Measurements from ENCODE around the gene TBC1D9.

Gene TBC1D9

GRCh38 chr4:140617499-140618248, 138.5 kb downstream of the TBC1D9 start:
- Histone ChIP-seq H3K27me3 (ENCODE audit: control insufficient read depth, insufficient read depth, low read length) (no peaks in the 10 kb centered on the region), H3K36me3 (ENCODE audit: control insufficient read depth, insufficient read depth, low read length) (no peaks in the 10 kb centered on the region), H3K9ac (ENCODE audit: low read depth, low read length) (no peak overlapping the region), H3K4me1 (ENCODE audit: control insufficient read depth, insufficient read depth, low read length) (peaks cover 14% of the 10 kb centered on the region), H3K4me3 (ENCODE audit: low read depth, low read length) (no peak overlapping the region), H3K9me3 (ENCODE audit: control insufficient read depth, insufficient read depth, low read length) (no peaks in the 10 kb centered on the region)

- Histone ChIP-seq H3K4me3 (ENCODE audit: low read depth, low read length) (no peak overlapping the region), H3K9me3 (ENCODE audit: control insufficient read depth, insufficient read depth, low read length) (no peaks in the 10 kb centered on the region), H3K36me3 (ENCODE audit: control insufficient read depth, insufficient read depth, low read length) (no peaks in the 10 kb centered on the region), H3K27me3 (ENCODE audit: control insufficient read depth, insufficient read depth, low read length) (no peaks in the 10 kb centered on the region), H3K4me1 (ENCODE audit: control insufficient read depth, insufficient read depth, low read length) (peaks cover 14% of the 10 kb centered on the region), H3K9ac (ENCODE audit: low read depth, low read length) (no peak overlapping the region)
Measured at GRCh38 chr4:140615451-140615850, 140.7 kb downstream of the TBC1D9 start.

GRCh38 chr4:140612357-140612756, 143.8 kb downstream of the TBC1D9 start:
- Histone ChIP-seq H3K4me1 (ENCODE audit: control insufficient read depth, insufficient read depth, low read length) (peaks cover 4% of the 10 kb centered on the region), H3K9me3 (ENCODE audit: control insufficient read depth, insufficient read depth, low read length) (no peaks in the 10 kb centered on the region), H3K36me3 (ENCODE audit: control insufficient read depth, insufficient read depth, low read length) (no peaks in the 10 kb centered on the region), H3K4me3 (ENCODE audit: low read depth, low read length) (no peak overlapping the region), H3K9ac (ENCODE audit: low read depth, low read length) (no peak overlapping the region), H3K27me3 (ENCODE audit: control insufficient read depth, insufficient read depth, low read length) (no peaks in the 10 kb centered on the region)

- Histone ChIP-seq H3K9ac (ENCODE audit: low read depth, low read length) (no peak overlapping the region), H3K4me1 (ENCODE audit: control insufficient read depth, insufficient read depth, low read length) (no peaks in the 10 kb centered on the region), H3K4me3 (ENCODE audit: low read depth, low read length) (no peak overlapping the region), H3K36me3 (ENCODE audit: control insufficient read depth, insufficient read depth, low read length) (no peaks in the 10 kb centered on the region), H3K27me3 (ENCODE audit: control insufficient read depth, insufficient read depth, low read length) (no peaks in the 10 kb centered on the region), H3K9me3 (ENCODE audit: control insufficient read depth, insufficient read depth, low read length) (no peaks in the 10 kb centered on the region)
Measured at GRCh38 chr4:140611854-140612253, 144.3 kb downstream of the TBC1D9 start.

GRCh38 chr4:140609548-140610425, 146.4 kb downstream of the TBC1D9 start:
- H3K9ac ChIP-seq (ENCODE audit: low read depth, low read length), result no peak overlapping the region
- no peaks in the 10 kb centered on the region for H3K9me3 ChIP-seq (ENCODE audit: control insufficient read depth, insufficient read depth, low read length)
- H3K27me3 ChIP-seq (ENCODE audit: control insufficient read depth, insufficient read depth, low read length), result no peaks in the 10 kb centered on the region
- no peaks in the 10 kb centered on the region for H3K36me3 ChIP-seq (ENCODE audit: control insufficient read depth, insufficient read depth, low read length)
- no peak overlapping the region for H3K4me3 ChIP-seq (ENCODE audit: low read depth, low read length)
- no peaks in the 10 kb centered on the region for H3K4me1 ChIP-seq (ENCODE audit: control insufficient read depth, insufficient read depth, low read length)

- Histone ChIP-seq H3K4me1 (ENCODE audit: control insufficient read depth, insufficient read depth, low read length) (no peaks in the 10 kb centered on the region), H3K9ac (ENCODE audit: low read depth, low read length) (no peak overlapping the region), H3K9me3 (ENCODE audit: control insufficient read depth, insufficient read depth, low read length) (no peaks in the 10 kb centered on the region), H3K36me3 (ENCODE audit: control insufficient read depth, insufficient read depth, low read length) (no peaks in the 10 kb centered on the region), H3K4me3 (ENCODE audit: low read depth, low read length) (no peak overlapping the region), H3K27me3 (ENCODE audit: control insufficient read depth, insufficient read depth, low read length) (no peaks in the 10 kb centered on the region)
Measured at GRCh38 chr4:140607852-140608251, 148.3 kb downstream of the TBC1D9 start.

GRCh38 chr4:140604544-140604943, 151.6 kb downstream of the TBC1D9 start:
- Histone ChIP-seq H3K4me1 (ENCODE audit: control insufficient read depth, insufficient read depth, low read length) (no peaks in the 10 kb centered on the region), H3K9ac (ENCODE audit: low read depth, low read length) (no peak overlapping the region), H3K9me3 (ENCODE audit: control insufficient read depth, insufficient read depth, low read length) (no peaks in the 10 kb centered on the region), H3K27me3 (ENCODE audit: control insufficient read depth, insufficient read depth, low read length) (no peaks in the 10 kb centered on the region), H3K4me3 (ENCODE audit: low read depth, low read length) (no peak overlapping the region), H3K36me3 (ENCODE audit: control insufficient read depth, insufficient read depth, low read length) (no peaks in the 10 kb centered on the region)

- Histone ChIP-seq H3K27me3 (ENCODE audit: control insufficient read depth, insufficient read depth, low read length) (no peaks in the 10 kb centered on the region), H3K4me3 (ENCODE audit: low read depth, low read length) (no peak overlapping the region), H3K4me1 (ENCODE audit: control insufficient read depth, insufficient read depth, low read length) (no peaks in the 10 kb centered on the region), H3K36me3 (ENCODE audit: control insufficient read depth, insufficient read depth, low read length) (no peaks in the 10 kb centered on the region), H3K9ac (ENCODE audit: low read depth, low read length) (no peak overlapping the region), H3K9me3 (ENCODE audit: control insufficient read depth, insufficient read depth, low read length) (no peaks in the 10 kb centered on the region)
Measured at GRCh38 chr4:140603286-140603685, 152.9 kb downstream of the TBC1D9 start.

- Histone ChIP-seq H3K9me3 (ENCODE audit: control insufficient read depth, insufficient read depth, low read length) (no peaks in the 10 kb centered on the region), H3K4me3 (ENCODE audit: low read depth, low read length) (no peak overlapping the region), H3K4me1 (ENCODE audit: control insufficient read depth, insufficient read depth, low read length) (no peaks in the 10 kb centered on the region), H3K9ac (ENCODE audit: low read depth, low read length) (no peak overlapping the region), H3K36me3 (ENCODE audit: control insufficient read depth, insufficient read depth, low read length) (no peaks in the 10 kb centered on the region), H3K27me3 (ENCODE audit: control insufficient read depth, insufficient read depth, low read length) (no peaks in the 10 kb centered on the region)
Measured at GRCh38 chr4:140602714-140603113, 153.5 kb downstream of the TBC1D9 start.

GRCh38 chr4:140600408-140600807, 155.8 kb downstream of the TBC1D9 start:
- Histone ChIP-seq H3K4me1 (ENCODE audit: control insufficient read depth, insufficient read depth, low read length) (no peaks in the 10 kb centered on the region), H3K36me3 (ENCODE audit: control insufficient read depth, insufficient read depth, low read length) (no peaks in the 10 kb centered on the region), H3K4me3 (ENCODE audit: low read depth, low read length) (no peak overlapping the region), H3K9ac (ENCODE audit: low read depth, low read length) (no peak overlapping the region), H3K9me3 (ENCODE audit: control insufficient read depth, insufficient read depth, low read length) (no peaks in the 10 kb centered on the region), H3K27me3 (ENCODE audit: control insufficient read depth, insufficient read depth, low read length) (no peaks in the 10 kb centered on the region)

GRCh38 chr4:140595065-140595464, 161.1 kb downstream of the TBC1D9 start:
- Histone ChIP-seq H3K9ac (ENCODE audit: low read depth, low read length) (no peak overlapping the region), H3K27me3 (ENCODE audit: control insufficient read depth, insufficient read depth, low read length) (no peaks in the 10 kb centered on the region), H3K36me3 (ENCODE audit: control insufficient read depth, insufficient read depth, low read length) (no peaks in the 10 kb centered on the region), H3K9me3 (ENCODE audit: control insufficient read depth, insufficient read depth, low read length) (no peaks in the 10 kb centered on the region), H3K4me1 (ENCODE audit: control insufficient read depth, insufficient read depth, low read length) (no peaks in the 10 kb centered on the region), H3K4me3 (ENCODE audit: low read depth, low read length) (no peak overlapping the region)

- H3K9ac ChIP-seq (ENCODE audit: low read depth, low read length), result no peak overlapping the region
- no peak overlapping the region for H3K4me3 ChIP-seq (ENCODE audit: low read depth, low read length)
- H3K36me3 ChIP-seq (ENCODE audit: control insufficient read depth, insufficient read depth, low read length), result no peaks in the 10 kb centered on the region
- H3K27me3 ChIP-seq (ENCODE audit: control insufficient read depth, insufficient read depth, low read length), result no peaks in the 10 kb centered on the region
- H3K4me1 ChIP-seq (ENCODE audit: control insufficient read depth, insufficient read depth, low read length), result no peaks in the 10 kb centered on the region
- no peaks in the 10 kb centered on the region for H3K9me3 ChIP-seq (ENCODE audit: control insufficient read depth, insufficient read depth, low read length)
Measured at GRCh38 chr4:140584439-140584838, 171.7 kb downstream of the TBC1D9 start.

Measured in iPS-15b (cell line).